ENCODE data around the gene MAGEB4.

DNA sequence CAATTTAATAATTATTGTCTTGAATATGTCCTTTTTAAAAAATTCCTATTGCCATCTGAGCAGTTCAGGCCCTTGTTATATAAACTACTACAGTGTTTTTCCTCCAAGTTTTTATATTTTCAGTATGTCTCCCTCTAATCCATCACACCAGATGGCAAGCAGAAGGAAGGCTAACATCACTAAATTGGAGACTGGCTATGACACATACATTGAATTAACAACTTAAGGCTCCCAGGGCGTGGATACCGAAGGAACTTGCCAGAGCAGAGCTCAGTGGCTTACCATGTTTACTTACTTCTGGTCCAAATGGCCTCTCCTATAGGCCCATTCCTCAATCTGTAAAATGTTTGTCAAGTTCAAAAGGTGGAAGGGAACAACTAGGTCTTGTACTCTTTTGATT is 18.1 kb downstream of the MAGEB4 start:
- TF ChIP-seq, protein P1, sequence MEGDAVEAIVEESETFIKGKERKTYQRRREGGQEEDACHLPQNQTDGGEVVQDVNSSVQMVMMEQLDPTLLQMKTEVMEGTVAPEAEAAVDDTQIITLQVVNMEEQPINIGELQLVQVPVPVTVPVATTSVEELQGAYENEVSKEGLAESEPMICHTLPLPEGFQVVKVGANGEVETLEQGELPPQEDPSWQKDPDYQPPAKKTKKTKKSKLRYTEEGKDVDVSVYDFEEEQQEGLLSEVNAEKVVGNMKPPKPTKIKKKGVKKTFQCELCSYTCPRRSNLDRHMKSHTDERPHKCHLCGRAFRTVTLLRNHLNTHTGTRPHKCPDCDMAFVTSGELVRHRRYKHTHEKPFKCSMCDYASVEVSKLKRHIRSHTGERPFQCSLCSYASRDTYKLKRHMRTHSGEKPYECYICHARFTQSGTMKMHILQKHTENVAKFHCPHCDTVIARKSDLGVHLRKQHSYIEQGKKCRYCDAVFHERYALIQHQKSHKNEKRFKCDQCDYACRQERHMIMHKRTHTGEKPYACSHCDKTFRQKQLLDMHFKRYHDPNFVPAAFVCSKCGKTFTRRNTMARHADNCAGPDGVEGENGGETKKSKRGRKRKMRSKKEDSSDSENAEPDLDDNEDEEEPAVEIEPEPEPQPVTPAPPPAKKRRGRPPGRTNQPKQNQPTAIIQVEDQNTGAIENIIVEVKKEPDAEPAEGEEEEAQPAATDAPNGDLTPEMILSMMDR (IDR thresholded peaks at IDR 0.05; ENCODE audit: low read length) = no peak
- no peak for TF ChIP-seq EZH2 (IDR thresholded peaks at IDR 0.05; ENCODE audit: borderline replicate concordance, low read length)
